Measurements from ENCODE around the gene GARIN3.
"Not testable (repeated sequence)": the region's sequence is repeated elsewhere in the genome, so short reads cannot be mapped to it uniquely, and the experiment has no call there.

GARIN3 gene

DNA sequence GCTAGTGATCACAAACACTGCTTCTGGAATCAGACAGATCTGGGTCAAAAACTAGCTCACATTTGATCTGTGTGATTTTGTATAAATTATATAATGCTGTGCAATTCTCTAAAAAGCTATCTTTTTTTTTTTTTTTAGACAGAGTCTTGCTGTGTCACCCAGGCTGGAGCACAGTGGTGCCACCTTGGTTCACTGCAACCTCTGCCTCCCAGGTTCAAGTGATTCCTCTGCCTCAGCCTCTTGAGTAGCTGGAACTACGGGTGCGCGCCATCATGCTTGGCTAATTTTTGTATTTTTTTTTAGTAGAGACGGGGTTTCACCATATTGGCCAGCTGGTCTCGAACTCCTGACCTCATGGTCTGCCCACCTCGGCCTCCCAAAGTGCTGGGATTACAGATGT, 19.1 kb upstream of the GARIN3 start:
- not testable (repeated sequence) for DNase-seq, ATAC-seq

DNA sequence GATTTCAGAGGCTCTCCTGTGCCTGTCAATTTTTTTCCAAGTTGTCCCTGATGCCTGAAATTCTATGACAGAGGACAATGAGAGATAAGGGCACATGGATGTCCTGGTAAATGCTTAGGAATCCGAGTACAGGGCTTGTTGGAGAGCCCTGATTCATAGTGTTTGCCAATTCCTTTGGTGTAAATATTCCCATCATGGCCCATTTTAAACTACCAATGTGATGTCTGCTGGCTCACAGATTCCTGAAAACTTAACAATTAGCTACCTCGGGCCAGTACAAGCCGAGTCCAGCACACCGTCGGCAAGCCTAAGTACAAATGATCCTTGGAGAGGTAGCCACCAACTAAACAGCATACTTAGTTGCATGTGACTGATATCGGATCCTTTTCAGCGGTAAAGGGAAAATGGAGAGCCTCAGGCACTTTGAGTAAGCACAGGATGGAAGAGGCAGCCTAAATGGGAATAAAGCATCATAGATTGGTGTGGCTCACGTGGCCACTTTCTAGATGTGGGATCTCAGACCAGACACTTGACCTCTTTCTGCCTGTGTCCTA, 18.1 kb upstream of the GARIN3 start:
- DNase-seq (no peak), ATAC-seq (no peak)

DNA sequence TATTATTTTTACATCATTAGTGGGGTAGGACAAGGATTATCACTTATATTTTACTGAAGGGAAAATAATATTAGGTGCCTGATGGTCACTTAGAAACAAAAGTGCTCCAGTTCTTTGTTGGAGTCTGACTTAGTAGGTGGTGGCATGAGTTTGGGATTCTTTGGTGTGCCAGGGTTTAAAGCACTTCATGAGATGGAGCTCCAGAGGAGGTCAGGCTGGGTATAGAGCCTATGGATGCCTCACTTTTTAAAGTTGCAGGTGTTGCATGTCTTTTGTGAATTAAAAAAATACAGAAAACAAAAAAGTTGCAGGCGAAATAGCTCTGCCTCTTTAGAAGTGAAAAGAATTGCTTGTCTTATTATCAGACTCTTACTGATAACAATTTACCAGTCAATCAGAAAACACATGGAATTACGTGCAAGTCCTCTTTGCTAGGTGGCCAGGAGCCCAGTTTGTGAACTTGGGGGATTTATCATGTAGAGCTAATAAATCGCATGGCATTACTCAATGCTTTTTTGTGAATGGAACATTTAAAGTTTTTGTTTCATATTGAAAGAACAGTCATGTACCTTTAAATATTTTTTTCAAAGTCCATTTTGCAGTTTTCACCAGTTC, 16.2 kb upstream of the GARIN3 start:
- no peak for DNase-seq
- no peak for ATAC-seq

- ATAC-seq (peak; percentile 59), DNase-seq (no peak)
These were observed 14.6 kb upstream of the GARIN3 start, which contains the start of gene ITK for GRCh38 chr5:157180374-157181264. ITK (plus strand) TSS chr5:157180840; CDS start chr5:157180978, 138 bp downstream.

DNA sequence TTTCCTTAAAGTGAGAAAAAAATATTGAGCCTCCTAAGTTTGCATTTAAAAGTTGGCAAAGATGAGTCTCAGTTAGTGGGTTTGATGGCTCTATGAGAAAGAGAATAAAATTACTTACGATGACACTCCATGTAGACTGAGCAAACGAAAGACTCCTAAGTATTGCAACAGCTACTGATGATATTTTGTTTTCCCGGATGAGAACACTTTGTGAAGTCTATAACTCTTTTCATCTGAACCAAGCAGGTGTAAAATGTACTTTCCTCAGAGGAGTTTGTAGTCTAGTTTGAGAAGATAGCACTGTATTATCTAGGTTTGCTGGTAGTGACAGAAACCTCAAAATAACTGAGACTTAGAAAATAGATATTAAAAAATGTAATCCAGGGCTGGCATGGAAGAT, 12.9 kb upstream of the GARIN3 start:
- DNase-seq: no peak
- no peak for ATAC-seq

GRCh38 chr5:157177953-157178352, 11.9 kb upstream of the GARIN3 start:
- DNase-seq: no peak
- peak; percentile 42 for ATAC-seq

DNA sequence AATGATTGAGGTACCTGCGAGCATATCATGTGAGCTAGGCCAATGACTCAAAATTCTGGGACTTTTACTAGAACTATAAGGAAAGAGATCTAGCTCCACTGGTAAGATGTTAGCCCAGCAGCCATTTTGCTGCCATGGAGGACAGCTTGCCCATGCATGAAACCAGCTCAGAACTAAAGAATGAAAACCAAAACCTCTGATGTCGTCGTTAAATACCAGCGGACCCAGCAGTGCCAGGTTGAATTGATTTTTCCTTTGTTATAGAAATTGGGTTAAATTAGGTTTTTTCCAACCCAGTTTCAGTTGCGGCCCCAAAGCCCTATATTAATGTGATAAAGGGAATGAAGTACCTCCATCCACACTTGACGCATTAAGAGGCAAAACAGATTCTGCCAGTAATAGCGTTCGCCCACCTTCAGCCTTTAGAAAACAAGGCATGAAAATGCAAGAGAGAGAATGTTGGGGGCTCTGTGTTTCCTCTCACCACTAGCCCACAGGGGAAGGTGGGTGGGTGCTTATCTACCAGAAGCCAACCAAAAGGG, 9.1 kb upstream of the GARIN3 start:
- ATAC-seq (peak; percentile 58), DNase-seq (peak; percentile 63)

DNA sequence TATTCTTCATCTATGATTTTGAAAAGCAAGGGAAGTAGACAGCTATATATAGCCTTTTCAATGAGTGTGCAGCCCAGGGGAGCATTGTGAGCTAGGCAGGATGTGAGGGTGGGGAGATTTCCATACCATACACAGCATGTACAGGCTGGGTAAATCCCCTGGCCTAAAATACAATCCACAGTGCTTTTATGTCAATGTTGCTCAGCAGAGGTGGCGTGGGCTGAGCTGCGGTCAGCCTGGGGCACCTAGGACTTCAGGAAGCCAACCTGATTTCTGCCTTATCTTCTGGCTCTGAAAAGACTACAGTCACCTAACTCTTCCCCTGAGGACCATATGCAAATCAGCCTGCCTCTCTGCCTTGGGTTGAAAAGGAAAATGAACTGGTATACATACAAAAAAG, 6.3 kb upstream of the GARIN3 start:
- ATAC-seq (peak; percentile 93), DNase-seq (peak; percentile 87)

DNA sequence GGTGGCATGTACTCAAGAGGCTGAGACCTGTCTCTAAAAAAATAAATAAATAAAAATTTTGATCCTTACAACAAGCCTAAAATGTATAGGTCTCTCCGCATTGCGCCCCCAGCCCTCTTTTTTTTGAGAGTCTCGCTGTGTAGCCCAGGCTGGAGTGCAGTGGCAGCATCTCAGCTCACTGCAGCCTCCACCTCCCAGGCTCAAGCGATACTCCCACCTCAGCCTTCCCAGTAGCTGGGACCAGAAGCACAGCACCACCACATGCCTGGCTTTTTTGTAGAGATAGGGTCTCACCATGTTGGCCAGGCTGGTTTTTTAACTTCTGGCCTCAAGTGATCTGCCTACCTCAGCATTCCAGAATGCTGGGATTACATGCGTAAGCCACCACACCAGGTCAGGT, 2.2 kb upstream of the GARIN3 start:
- DNase-seq (no peak), ATAC-seq (no peak)

- no peak for DNase-seq
- peak; percentile 87 for ATAC-seq
These were observed 1.2 kb upstream of the GARIN3 start for GRCh38 chr5:157167214-157167621.

GRCh38 chr5:157165668-157166067, 396 bp downstream of the GARIN3 start:
- ATAC-seq (no peak), DNase-seq (no peak)

DNA sequence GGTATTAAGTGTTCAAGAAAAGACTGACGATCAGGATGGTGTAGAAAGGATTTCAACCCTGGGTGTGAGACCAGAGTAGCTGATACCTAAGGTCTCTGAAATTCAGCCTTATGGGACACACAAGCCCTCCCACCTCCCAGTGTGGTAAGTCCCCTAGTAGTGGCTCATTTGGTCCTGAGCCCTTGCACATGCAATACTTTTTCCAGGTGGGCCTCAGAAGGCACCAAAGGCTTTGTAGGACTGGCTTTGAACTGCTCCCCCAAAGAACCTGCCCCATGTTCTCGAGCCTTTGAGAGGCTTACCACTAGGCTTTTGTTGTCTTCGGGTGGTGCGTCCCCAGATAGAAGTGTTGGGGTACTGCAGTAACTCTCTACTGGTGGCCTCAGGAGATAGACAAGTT, 803 bp downstream of the GARIN3 start:
- ATAC-seq (no peak), DNase-seq (no peak)

DNA sequence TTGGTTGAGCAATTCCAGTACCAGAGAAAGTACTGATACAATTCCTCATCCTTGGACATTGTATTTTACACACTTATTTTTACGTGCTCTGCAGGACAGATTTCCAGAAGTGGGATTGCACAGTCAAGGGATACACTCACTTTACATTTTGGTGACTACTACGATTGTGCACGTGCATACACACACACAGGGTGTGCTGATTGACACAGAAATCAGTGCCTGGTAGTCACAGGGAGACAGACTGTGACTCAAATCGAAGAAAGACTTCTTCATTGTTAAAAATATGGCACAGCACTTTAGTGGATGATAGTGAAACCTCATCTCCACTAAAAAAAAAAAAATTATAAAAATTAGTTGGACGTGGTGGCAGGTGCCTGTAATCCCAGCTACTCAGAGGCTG, 1.5 kb downstream of the GARIN3 start:
- DNase-seq (no peak), ATAC-seq (no peak)

DNA sequence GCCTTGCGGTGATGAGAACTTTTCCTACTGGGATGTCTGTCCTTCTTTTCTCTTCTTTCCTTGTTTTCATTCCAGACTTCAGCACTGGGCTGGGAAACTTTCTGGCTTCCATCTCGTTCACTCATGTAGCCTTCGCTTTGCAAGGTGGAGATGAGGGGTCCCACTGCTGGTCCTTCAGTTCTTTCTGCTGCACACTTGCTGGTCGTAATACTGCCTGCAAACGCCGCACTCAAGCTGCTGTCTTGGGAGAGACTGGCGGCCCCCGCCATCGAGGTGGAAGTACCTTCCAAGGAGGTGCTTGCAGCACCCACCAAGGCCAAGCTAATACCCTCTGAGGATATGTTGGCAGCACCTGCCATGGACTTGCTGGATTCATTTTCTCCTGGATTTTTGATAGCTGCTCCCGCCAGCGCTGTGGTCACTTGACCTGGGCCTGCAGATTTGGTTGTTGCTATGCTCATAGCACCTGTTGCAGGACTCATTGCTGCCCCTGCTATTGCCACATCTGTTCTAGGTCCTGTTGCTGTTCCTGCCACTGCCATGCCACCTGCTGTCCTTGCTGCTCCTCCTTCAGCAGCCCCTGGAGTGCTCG, 3.0 kb downstream of the GARIN3 start:
- ATAC-seq: no peak
- no peak for DNase-seq

DNA sequence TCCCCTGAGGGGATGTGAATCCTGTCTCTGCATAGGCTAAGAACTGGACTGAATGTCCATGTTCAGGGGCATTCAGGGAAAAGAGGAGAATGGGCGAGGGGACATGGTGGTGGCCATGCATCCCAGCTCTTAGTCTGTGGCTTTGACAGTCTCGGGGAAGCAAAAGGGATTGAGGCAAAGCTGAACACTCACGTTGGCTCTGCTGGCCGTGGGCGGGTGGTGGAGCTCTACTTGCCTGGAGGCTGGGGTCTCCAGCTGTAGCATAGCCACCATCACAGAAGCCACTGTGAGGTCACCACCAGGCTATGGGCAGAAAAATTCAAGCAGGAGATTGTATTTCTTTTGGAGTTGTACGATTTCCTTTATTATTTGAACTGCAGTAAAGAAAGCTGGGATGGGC, 4.1 kb downstream of the GARIN3 start:
- no peak for DNase-seq
- ATAC-seq: no peak

DNA sequence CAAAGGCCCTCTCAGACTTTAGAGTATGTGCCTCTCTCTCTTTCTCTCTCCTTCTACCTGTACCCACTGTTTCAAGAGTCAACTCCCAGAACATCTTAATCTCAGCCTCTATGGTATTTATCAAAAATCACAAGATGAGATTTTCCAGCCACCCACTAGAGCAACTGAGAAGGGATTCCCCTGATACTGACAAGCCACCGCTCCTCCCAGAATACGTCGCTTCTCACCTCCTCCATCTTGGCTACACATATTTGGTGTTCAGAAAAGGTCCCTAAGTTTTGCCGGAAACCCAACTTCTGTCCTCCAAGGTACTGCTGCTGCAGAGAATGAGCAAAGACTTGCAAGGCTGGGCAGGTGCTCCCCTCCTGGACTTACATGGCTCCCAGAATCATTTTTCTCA, 6.1 kb downstream of the GARIN3 start:
- ATAC-seq (peak; percentile 57), DNase-seq (no peak)

GRCh38 chr5:157159209-157159751, 6.8 kb downstream of the GARIN3 start:
- DNase-seq: no peak
- ATAC-seq: peak; percentile 88

DNA sequence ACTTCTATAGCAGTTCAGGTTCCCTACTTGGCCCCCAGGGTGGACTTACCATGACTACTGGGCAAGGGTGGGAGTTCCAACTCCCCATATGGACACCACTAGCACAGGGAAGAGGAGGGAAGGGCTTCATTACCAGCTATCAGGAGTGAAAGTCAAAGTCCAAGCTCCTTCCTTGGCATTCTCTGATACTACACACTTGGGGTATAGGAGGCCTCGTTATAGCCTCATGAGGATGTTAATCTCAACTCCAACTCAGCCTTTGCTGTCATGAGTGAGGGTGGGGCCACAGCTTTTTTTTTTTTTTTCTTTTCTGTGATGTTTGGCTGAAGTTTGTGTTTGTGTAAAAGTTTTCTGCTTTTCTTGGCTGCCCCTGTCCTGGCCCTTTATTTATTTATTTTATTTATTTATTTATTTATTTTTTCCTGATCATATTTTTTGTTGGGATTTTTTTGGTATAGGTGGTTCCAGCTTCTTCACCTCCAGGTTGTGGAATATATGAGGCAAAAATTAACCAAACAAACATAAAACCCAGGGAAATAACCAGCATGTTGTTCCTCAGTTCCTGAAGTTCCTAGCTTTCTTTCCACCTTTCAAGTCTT, 8.7 kb downstream of the GARIN3 start:
- DNase-seq (no peak), ATAC-seq (no peak)

DNA sequence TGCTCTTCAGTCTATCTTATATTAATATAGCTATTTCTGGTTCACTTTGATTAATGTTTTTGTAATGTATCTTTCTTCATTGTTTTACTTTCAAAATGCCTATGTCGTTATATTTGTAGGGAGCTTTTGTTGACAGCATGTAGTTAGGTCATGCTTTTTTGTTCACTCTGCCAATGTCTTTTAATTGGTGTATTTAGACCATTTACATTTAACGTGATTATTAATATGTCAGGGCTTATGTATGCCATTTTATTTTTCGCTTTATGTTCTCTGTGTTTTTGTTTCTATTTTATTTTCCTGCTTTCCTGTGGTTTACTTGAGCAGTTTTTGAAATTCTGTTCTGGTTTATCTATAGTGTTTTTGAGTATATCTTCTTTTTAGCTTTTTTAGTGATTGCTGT, 10.8 kb downstream of the GARIN3 start:
- no peak for ATAC-seq
- no peak for DNase-seq

- no peak for ATAC-seq
- DNase-seq: no peak
These were observed 15.1 kb downstream of the GARIN3 start for GRCh38 chr5:157150995-157151394.

DNA sequence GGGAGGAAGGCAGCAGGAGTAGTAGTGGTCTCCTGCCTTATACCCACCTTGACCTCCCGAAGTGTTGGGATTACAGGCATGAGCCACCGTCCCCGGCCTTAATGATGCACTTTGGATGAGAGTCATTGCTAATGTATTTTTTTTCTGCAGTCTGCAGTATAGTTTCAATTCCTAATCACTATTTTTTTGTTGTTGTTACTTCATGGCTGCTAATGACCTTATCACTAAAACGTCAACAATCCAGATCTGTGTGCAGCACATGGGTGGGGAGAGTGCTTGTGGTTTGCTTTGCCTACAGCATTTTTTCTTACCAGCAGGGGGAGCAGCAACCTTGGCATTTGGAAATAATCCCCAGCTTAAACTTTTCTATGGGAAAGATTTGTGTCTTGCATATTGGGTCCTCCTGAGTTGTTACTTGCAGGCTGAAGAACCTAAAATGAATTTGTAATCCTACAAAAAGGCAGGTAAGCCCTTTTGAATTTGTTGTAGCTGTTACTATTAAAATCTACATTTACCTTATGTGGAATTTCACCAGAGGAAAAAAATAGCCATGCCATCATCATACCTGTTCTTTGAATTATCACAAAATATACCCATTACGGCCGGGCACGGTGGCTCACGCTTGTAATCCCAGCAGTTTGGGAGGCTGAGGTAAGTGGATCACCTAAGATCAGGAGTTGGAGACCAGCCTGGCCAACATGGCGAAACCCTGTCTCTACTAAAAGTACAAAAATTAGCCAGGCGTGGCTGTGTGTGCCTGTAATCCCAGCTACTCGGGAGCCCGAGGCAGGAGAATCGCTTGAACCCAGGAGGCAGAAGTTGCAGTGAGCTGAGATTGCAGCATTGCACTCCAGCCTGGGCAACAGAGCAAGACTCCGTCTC, 17.1 kb downstream of the GARIN3 start:
- DNase-seq (peak; percentile 87), ATAC-seq (peak; percentile 27)

All from stimulated activated naive CD8-positive, alpha-beta T cell treated with anti-CD3 and anti-CD28 coated beads, Interleukin-15, Interleukin-2, amounts not matched to agents 100 U/mL and 50 U/mL, for 24 hours (primary cell).